ENCODE measurements around the gene SMARCC2. TPM values are rescaled to one million over a fixed set of nuclear protein-coding genes. Genes with fewer than 3 reads are reported as not detected.

Gene SMARCC2
- total and polyA plus RNA-seq, 2 of the 13 experiments (the other 11 are each of a cell fraction or from before 2014, with no cell fraction given): 21.3 to 24.1 TPM

GRCh38 chr12:56116267-56117081, 72.8 kb downstream of the SMARCC2 start, which contains the start of gene RPL41 (continued):
- peak; percentile 59 for TF ChIP-seq ISL2 (CRISPR knock-in tag; IDR thresholded peaks at IDR 0.05)
- no peak for TF ChIP-seq IRX3 (CRISPR knock-in tag; IDR thresholded peaks at IDR 0.05; ENCODE audit: borderline replicate concordance, low read depth)
- no peak for TF ChIP-seq FOXO4 (CRISPR knock-in tag; conservative IDR thresholded peaks at IDR 0.05)
- TF ChIP-seq ZNF256 (CRISPR knock-in tag; conservative IDR thresholded peaks at IDR 0.05): 0 out of 2 replicates have a peak, but pooled peaks have one; percentile 64
- TF ChIP-seq E2F2 (CRISPR knock-in tag; IDR thresholded peaks at IDR 0.05; ENCODE audit: borderline replicate concordance): 0 out of 2 replicates have a peak, but pooled peaks have one; percentile 29
- TF ChIP-seq NFE2L1 (CRISPR knock-in tag; IDR thresholded peaks at IDR 0.05; ENCODE audit: borderline replicate concordance): no peak
- 0 out of 2 replicates have a peak, but pooled peaks have one; percentile 41 for TF ChIP-seq XBP1 (CRISPR knock-in tag; IDR thresholded peaks at IDR 0.05)
- TF ChIP-seq ZNF138 (CRISPR knock-in tag; IDR thresholded peaks at IDR 0.05; ENCODE audit: low read depth): 0 out of 2 replicates have a peak, but pooled peaks have one; percentile 66
- no peak for TF ChIP-seq LRRFIP1 (CRISPR knock-in tag; conservative IDR thresholded peaks at IDR 0.05)
- peak; percentile 80; the same call in 1 of the 2 replicates for TF ChIP-seq GTF2F1 (IDR thresholded peaks at IDR 0.05; ENCODE audit: low read length)
- TF ChIP-seq ZBTB49 (CRISPR knock-in tag; IDR thresholded peaks at IDR 0.05; ENCODE audit: borderline replicate concordance): peak; percentile 56; the same call in 1 of the 2 replicates
- TF ChIP-seq RNF219 (CRISPR knock-in tag; IDR thresholded peaks at IDR 0.05): no peak
